Thyroid gland (tissue), 4 donors: ENCODE measurements around the gene KIF20B.

Source experiments
- CTCF ChIP-seq, 6 experiments: fragments of 200-600 bp in 3 of 6; fragments of 450-650 bp in 3 of 6; sonication (generic) in 3 of 6; IDR thresholded peaks; one replicate each; pipeline ENCODE4 v1.5.1; 2016 to 2019; ENCODE audit warnings: antibody characterized with exemption in 6 of 6, mild to moderate bottlenecking in 2 of 6, inconsistent platforms in 1 of 6, moderate library complexity in 1 of 6
- POLR2A ChIP-seq, 2 donors: fragments of 450-650 bp; IDR thresholded peaks; one replicate each; pipeline ENCODE4 v1.6.1; 2017; ENCODE audit warnings: antibody characterized with exemption in 2 of 2, mild to moderate bottlenecking in 2 of 2, moderate library complexity in 1 of 2

- TF ChIP-seq CTCF (IDR thresholded peaks at IDR 0.05), result no peak
- TF ChIP-seq POLR2A (IDR thresholded peaks at IDR 0.05), result no peak
These were observed 96.7 kb downstream of the KIF20B start for GRCh38 chr10:89798092-89798491.
